ENCODE results near the gene TRIM24.

The TRIM24 gene

GRCh38 chr7:138632384-138632783 is 172.3 kb downstream of the TRIM24 start:
- DNase-seq = no peak

DNA sequence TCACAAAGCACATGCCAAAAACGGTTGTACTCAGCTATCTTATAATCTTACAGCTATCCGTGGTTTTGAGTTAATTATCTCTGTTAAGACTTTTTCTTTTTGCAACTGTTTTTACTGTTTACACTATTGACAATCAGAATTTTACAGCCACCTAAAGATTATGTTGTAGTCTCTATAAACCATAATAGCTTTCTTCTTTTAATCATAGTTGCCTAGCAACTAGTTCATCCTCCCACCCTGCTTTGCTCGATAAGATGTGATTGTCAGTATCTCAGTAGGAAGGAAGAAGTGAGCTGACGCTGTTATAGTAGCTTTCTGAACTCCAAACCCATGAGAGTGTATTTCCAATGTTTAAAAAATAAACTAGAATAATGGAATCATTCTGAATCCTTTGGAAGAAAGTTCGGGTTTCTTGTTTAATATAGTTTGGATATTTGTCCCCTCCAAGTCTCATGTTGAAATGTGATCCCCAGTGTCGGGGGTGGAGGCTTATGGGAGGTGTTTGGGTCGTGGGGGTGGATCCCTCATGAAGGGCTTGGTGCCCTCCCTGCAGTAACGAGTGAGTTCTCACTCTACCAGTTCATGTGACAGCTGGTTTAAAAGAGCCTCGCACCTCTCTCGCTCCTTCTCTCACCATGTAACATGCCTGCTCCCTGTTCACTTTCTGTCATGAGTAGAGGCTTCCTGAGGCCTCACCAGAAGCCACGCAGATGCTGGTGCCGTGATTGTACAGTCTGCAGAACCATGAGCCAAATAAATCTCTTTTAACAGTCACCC is 173.0 kb downstream of the TRIM24 start:
- DNase-seq = no peak

All from NCI-H1436 (cell line).